HG03039 (cell line): ENCODE measurements around the gene CTSZ.
"Not testable (repeated sequence)": the region's sequence is repeated elsewhere in the genome, so short reads cannot be mapped to it uniquely, and the experiment has no call there.

ENCODE experiments used
- ATAC-seq: cut with Tn5 transposase; IDR thresholded peaks from one replicate; pipeline ENCODE4 v1.9.1; 2021; ENCODE audit warnings: mild to moderate bottlenecking, moderate library complexity; ENCODE audit not compliant: unreplicated experiment

The CTSZ gene

DNA sequence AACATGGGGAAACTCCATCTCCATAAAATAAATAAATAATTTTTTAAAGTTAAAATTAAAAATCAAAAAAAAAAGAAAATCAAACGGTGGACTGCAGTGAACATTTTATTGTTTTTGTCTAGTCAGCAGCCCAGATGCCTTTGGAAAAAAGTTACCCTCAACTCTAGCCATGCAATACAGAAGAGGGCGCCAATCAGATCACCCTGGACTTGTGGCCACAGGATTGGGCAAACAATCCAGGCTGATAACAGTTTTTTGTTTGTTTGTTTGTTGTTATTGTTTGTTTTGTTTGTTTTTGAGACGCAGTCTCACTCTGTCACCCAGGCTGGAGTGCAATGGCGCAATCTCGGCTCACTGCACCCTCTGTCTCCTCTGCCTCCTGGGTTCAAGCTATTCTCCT is 56.5 kb downstream of the CTSZ start:
- ATAC-seq: no peak

DNA sequence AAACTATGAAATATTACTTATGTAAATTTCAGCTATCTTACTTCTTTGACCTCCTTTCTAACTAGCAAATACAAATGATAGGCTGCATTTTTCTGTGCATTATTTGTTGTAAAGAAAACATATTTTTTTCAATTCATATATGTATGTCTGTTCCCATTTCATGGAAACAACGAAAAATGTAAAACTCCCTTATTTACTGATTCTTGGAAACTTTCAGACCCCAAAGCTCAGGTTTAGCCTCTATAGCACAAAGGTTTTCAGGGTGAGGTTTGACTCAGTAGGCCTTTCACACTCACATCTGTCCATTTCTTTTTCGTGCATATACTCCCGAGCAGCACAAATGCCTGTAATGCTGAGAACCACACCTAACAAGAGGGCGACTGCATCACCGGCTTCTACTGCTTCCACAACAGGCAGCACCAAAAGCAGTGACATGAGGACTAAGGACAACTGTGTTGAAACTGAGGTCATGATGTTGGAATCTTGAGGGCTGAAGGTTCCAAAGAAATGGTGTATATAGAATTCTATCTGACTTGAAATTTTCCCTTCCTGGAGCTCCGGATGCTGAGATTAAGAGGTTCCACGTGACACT is 59.2 kb downstream of the CTSZ start:
- not testable (repeated sequence) for ATAC-seq

DNA sequence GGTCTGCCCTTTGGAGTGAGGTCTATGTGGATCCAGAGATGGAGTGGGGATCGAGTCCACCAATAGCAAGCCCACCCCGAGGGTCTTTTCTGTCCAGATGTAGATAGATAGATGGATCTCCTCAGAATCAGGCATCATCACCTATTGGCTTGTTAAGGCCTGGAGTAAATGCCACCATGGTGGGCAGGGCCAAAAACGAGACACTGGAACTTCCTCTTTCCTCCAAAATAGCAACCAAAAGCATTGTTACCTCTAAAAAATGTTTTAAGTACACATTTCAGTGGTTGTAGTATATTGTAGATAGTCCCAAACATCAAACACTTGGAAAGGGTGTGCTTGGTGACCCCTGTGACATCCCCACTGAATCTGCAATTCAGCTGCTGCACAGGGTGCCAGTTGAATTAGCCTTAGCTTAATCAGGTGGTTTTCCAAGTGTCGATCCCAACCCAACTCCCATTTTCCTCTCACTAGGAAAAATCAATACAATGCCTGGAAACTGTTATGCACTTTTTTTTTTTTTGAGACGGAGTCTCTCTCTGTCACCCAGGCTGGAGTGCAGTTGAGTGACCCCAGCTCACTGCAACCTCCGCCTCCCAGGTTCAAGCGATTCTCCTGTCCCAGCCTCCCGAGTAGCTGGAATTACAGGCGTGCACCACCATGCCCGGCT is 61.0 kb downstream of the CTSZ start:
- ATAC-seq: no peak
